BLaER1 (cell line): ENCODE measurements around the gene WFDC2.

ENCODE experiments used
- H3K27ac ChIP-seq: shearing (Covaris generic); formaldehyde crosslinking; 2 replicates; pipeline ENCODE4 v1.8.1; 2022
- H3K27me3 ChIP-seq: shearing (Covaris generic); formaldehyde crosslinking; 2 replicates; pipeline ENCODE4 v1.8.1; 2022
- H3K36me3 ChIP-seq: shearing (Covaris generic); formaldehyde crosslinking; 2 replicates; pipeline ENCODE4 v1.8.1; 2022
- H3K4me1 ChIP-seq: shearing (Covaris generic); formaldehyde crosslinking; 2 replicates; pipeline ENCODE4 v1.8.1; 2022
- H3K4me2 ChIP-seq: shearing (Covaris generic); formaldehyde crosslinking; 2 replicates; pipeline ENCODE4 v1.8.1; 2022
- H3K4me3 ChIP-seq: shearing (Covaris generic); formaldehyde crosslinking; 2 replicates; pipeline ENCODE4 v1.8.1; 2022
- H3K9ac ChIP-seq: shearing (Covaris generic); formaldehyde crosslinking; 2 replicates; pipeline ENCODE4 v1.8.1; 2022
- H3K9me3 ChIP-seq: shearing (Covaris generic); formaldehyde crosslinking; 2 replicates; pipeline ENCODE4 v1.8.1; 2022
- H4K20me1 ChIP-seq: shearing (Covaris generic); formaldehyde crosslinking; 2 replicates; pipeline ENCODE4 v1.8.1; 2022
- Cebpa-rat ChIP-seq: shearing (Covaris generic); IDR thresholded peaks from 2 replicates; pipeline ENCODE4 v1.8.1; 2022

WFDC2 gene

GRCh38 chr20:45450097-45450818 is 19.3 kb upstream of the WFDC2 start:
- no peak for TF ChIP-seq Cebpa-rat
- H3K4me2 ChIP-seq, result no peak overlapping the region
- no peaks in the 10 kb centered on the region for H4K20me1 ChIP-seq
- H3K4me3 ChIP-seq, result no peak overlapping the region
- no peaks in the 10 kb centered on the region for H3K4me1 ChIP-seq
- no peaks in the 10 kb centered on the region for H3K27me3 ChIP-seq
- H3K9me3 ChIP-seq, result no peaks in the 10 kb centered on the region
- no peak overlapping the region for H3K9ac ChIP-seq
- no peak overlapping the region for H3K27ac ChIP-seq
- H3K36me3 ChIP-seq, result no peaks in the 10 kb centered on the region

- H3K27ac ChIP-seq, result no peak overlapping the region
- H3K4me2 ChIP-seq, result no peak overlapping the region
- no peak overlapping the region for H3K4me3 ChIP-seq
- H3K36me3 ChIP-seq, result no peaks in the 10 kb centered on the region
- no peaks in the 10 kb centered on the region for H3K9me3 ChIP-seq
- no peak for TF ChIP-seq Cebpa-rat
- H4K20me1 ChIP-seq, result no peaks in the 10 kb centered on the region
- H3K4me1 ChIP-seq, result no peaks in the 10 kb centered on the region
- no peaks in the 10 kb centered on the region for H3K27me3 ChIP-seq
- H3K9ac ChIP-seq, result no peak overlapping the region
These were observed 17.3 kb upstream of the WFDC2 start for GRCh38 chr20:45452238-45452637.

- H4K20me1 ChIP-seq, result no peaks in the 10 kb centered on the region
- no peak for TF ChIP-seq Cebpa-rat
- no peak overlapping the region for H3K9ac ChIP-seq
- no peaks in the 10 kb centered on the region for H3K36me3 ChIP-seq
- H3K4me1 ChIP-seq, result no peaks in the 10 kb centered on the region
- H3K27me3 ChIP-seq, result no peaks in the 10 kb centered on the region
- H3K27ac ChIP-seq, result no peak overlapping the region
- H3K4me2 ChIP-seq, result no peak overlapping the region
- H3K9me3 ChIP-seq, result no peaks in the 10 kb centered on the region
- no peak overlapping the region for H3K4me3 ChIP-seq
These were observed 16.5 kb upstream of the WFDC2 start for GRCh38 chr20:45452772-45453691.

- H3K27ac ChIP-seq, result no peak overlapping the region
- H3K9ac ChIP-seq, result no peak overlapping the region
- no peaks in the 10 kb centered on the region for H3K36me3 ChIP-seq
- H3K4me2 ChIP-seq, result no peak overlapping the region
- no peaks in the 10 kb centered on the region for H3K9me3 ChIP-seq
- no peaks in the 10 kb centered on the region for H4K20me1 ChIP-seq
- H3K4me3 ChIP-seq, result no peak overlapping the region
- no peaks in the 10 kb centered on the region for H3K27me3 ChIP-seq
- TF ChIP-seq Cebpa-rat, result no peak
- no peaks in the 10 kb centered on the region; the same call in 1 of the 2 replicates for H3K4me1 ChIP-seq
These were observed 12.9 kb upstream of the WFDC2 start for GRCh38 chr20:45456632-45457031.

GRCh38 chr20:45459606-45460005 is 9.9 kb upstream of the WFDC2 start:
- no peak overlapping the region for H3K9ac ChIP-seq
- H3K4me2 ChIP-seq, result no peak overlapping the region

GRCh38 chr20:45461225-45461624 is 8.3 kb upstream of the WFDC2 start:
- Histone ChIP-seq H3K4me3 (no peak overlapping the region), H3K4me1 (no peaks in the 10 kb centered on the region; the same call in 1 of the 2 replicates), H3K27ac (no peak overlapping the region), H3K4me2 (no peak overlapping the region), H4K20me1 (no peaks in the 10 kb centered on the region), H3K36me3 (no peaks in the 10 kb centered on the region), H3K9ac (no peak overlapping the region), H3K27me3 (no peaks in the 10 kb centered on the region), H3K9me3 (no peaks in the 10 kb centered on the region)
- no peak for TF ChIP-seq Cebpa-rat

More at GRCh38 chr20:45459606-45460005, 9.9 kb upstream of the WFDC2 start:
- no peak overlapping the region for H3K4me3 ChIP-seq
- no peak overlapping the region for H3K27ac ChIP-seq
- no peak for TF ChIP-seq Cebpa-rat
- no peaks in the 10 kb centered on the region for H3K36me3 ChIP-seq
- no peaks in the 10 kb centered on the region for H3K9me3 ChIP-seq
- H3K4me1 ChIP-seq, result no peaks in the 10 kb centered on the region; the same call in 1 of the 2 replicates
- H3K27me3 ChIP-seq, result no peaks in the 10 kb centered on the region
- no peaks in the 10 kb centered on the region for H4K20me1 ChIP-seq

- no peak for TF ChIP-seq Cebpa-rat
- no peaks in the 10 kb centered on the region; the same call in 1 of the 2 replicates for H3K4me1 ChIP-seq
- no peaks in the 10 kb centered on the region for H3K36me3 ChIP-seq
- no peak overlapping the region for H3K9ac ChIP-seq
- H4K20me1 ChIP-seq, result no peaks in the 10 kb centered on the region
- no peaks in the 10 kb centered on the region for H3K27me3 ChIP-seq
- no peaks in the 10 kb centered on the region for H3K9me3 ChIP-seq
- H3K4me3 ChIP-seq, result no peak overlapping the region
- no peak overlapping the region for H3K4me2 ChIP-seq
- no peak overlapping the region for H3K27ac ChIP-seq
These were observed 6.6 kb upstream of the WFDC2 start for GRCh38 chr20:45462711-45463509.

GRCh38 chr20:45463709-45464108 is 5.8 kb upstream of the WFDC2 start:
- no peaks in the 10 kb centered on the region for H3K36me3 ChIP-seq
- H3K4me1 ChIP-seq, result no peaks in the 10 kb centered on the region; the same call in 1 of the 2 replicates
- H3K27me3 ChIP-seq, result 0 out of 2 replicates have a peak, but pooled peaks cover under 1% of the 10 kb centered on the region
- no peaks in the 10 kb centered on the region for H3K9me3 ChIP-seq
- H3K4me2 ChIP-seq, result no peak overlapping the region
- H3K9ac ChIP-seq, result no peak overlapping the region
- H3K27ac ChIP-seq, result no peak overlapping the region
- no peaks in the 10 kb centered on the region for H4K20me1 ChIP-seq
- no peak for TF ChIP-seq Cebpa-rat
- H3K4me3 ChIP-seq, result no peak overlapping the region

GRCh38 chr20:45465491-45466266 is 3.9 kb upstream of the WFDC2 start:
- Histone ChIP-seq H3K4me1 (peaks cover 18% of the 10 kb centered on the region), H3K27ac (no peak overlapping the region), H3K27me3 (peaks cover 19% of the 10 kb centered on the region), H3K36me3 (no peaks in the 10 kb centered on the region), H3K4me3 (no peak overlapping the region), H3K9ac (no peak overlapping the region), H3K9me3 (no peaks in the 10 kb centered on the region), H3K4me2 (no peak overlapping the region), H4K20me1 (no peaks in the 10 kb centered on the region)
- no peak for TF ChIP-seq Cebpa-rat
